Cerebellar cortex (tissue), 1 donor: Measurements from ENCODE around the gene DLG2.
A peak's percentile ranks its signal among the peaks of the same experiment; 100 is the strongest.

Source experiments
- DNase-seq: peaks from one replicate; pipeline ENCODE4 v3.0.0-alpha.2; 2015; ENCODE audit warnings: low spot score

The DLG2 gene

GRCh38 chr11:84260862-84261261 is 1366.3 kb downstream of the DLG2 start:
- DNase-seq: peak; percentile 18

GRCh38 chr11:84256618-84257017 is 1370.5 kb downstream of the DLG2 start:
- no peak for DNase-seq

GRCh38 chr11:84255483-84255882 is 1371.7 kb downstream of the DLG2 start:
- no peak for DNase-seq

GRCh38 chr11:84250834-84251613 is 1376.1 kb downstream of the DLG2 start:
- DNase-seq: no peak

- no peak for DNase-seq
Observed at GRCh38 chr11:84249344-84250135, 1377.6 kb downstream of the DLG2 start.

GRCh38 chr11:84247926-84248325 is 1379.2 kb downstream of the DLG2 start:
- no peak for DNase-seq

- no peak for DNase-seq
Observed at GRCh38 chr11:84247129-84247528, 1380.0 kb downstream of the DLG2 start.

- DNase-seq: no peak
Observed at GRCh38 chr11:84243629-84244263, 1383.4 kb downstream of the DLG2 start.

GRCh38 chr11:84241343-84242131 is 1385.6 kb downstream of the DLG2 start:
- no peak for DNase-seq

GRCh38 chr11:84240847-84241246 is 1386.3 kb downstream of the DLG2 start:
- DNase-seq: no peak

- DNase-seq: no peak
Observed at GRCh38 chr11:84236436-84236835, 1390.7 kb downstream of the DLG2 start.

- no peak for DNase-seq
Observed at GRCh38 chr11:84234462-84235202, 1392.5 kb downstream of the DLG2 start.

GRCh38 chr11:84234011-84234410 is 1393.1 kb downstream of the DLG2 start:
- no peak for DNase-seq

GRCh38 chr11:84232511-84232910 is 1394.6 kb downstream of the DLG2 start:
- DNase-seq: no peak

- DNase-seq: no peak
Observed at GRCh38 chr11:84230402-84230801, 1396.7 kb downstream of the DLG2 start.

GRCh38 chr11:84227970-84228665 is 1399.0 kb downstream of the DLG2 start:
- DNase-seq: no peak

GRCh38 chr11:84224042-84224441 is 1403.1 kb downstream of the DLG2 start:
- no peak for DNase-seq

GRCh38 chr11:84218318-84218717 is 1408.8 kb downstream of the DLG2 start:
- DNase-seq: no peak

- no peak for DNase-seq
Observed at GRCh38 chr11:84215672-84216071, 1411.5 kb downstream of the DLG2 start.

- DNase-seq: no peak
Observed at GRCh38 chr11:84214557-84214956, 1412.6 kb downstream of the DLG2 start.
